Measurements from ENCODE around the gene TBX20.
"Not testable (repeated sequence)": the region's sequence is repeated elsewhere in the genome, so short reads cannot be mapped to it uniquely, and the experiment has no call there.

TBX20 gene

GRCh38 chr7:35248576-35249536 is 5.0 kb downstream of the TBX20 start:
- H3K4me3 Mint-ChIP-seq = no peak overlapping the region
- no peaks in the 10 kb centered on the region for H3K9me3 Mint-ChIP-seq

GRCh38 chr7:35246819-35247218 is 7.1 kb downstream of the TBX20 start:
- H3K4me1 Mint-ChIP-seq = no peaks in the 10 kb centered on the region
- no peak overlapping the region for H3K27ac Mint-ChIP-seq
- no peaks in the 10 kb centered on the region for H3K9me3 Mint-ChIP-seq
- no peak overlapping the region for H3K4me3 Mint-ChIP-seq
- no peaks in the 10 kb centered on the region for H3K36me3 Mint-ChIP-seq (ENCODE audit: low read depth)
- ATAC-seq (no peak), DNase-seq (no peak)
- peaks cover 57% of the 10 kb centered on the region for H3K27me3 Mint-ChIP-seq

More at GRCh38 chr7:35248576-35249536, 5.0 kb downstream of the TBX20 start:
- H3K4me1 Mint-ChIP-seq = no peaks in the 10 kb centered on the region
- H3K27me3 Mint-ChIP-seq = peaks cover 73% of the 10 kb centered on the region
- H3K27ac Mint-ChIP-seq = no peak overlapping the region
- no peaks in the 10 kb centered on the region for H3K36me3 Mint-ChIP-seq (ENCODE audit: low read depth)
- DNase-seq = no peak
- ATAC-seq = no peak

GRCh38 chr7:35241884-35242283 is 12.0 kb downstream of the TBX20 start:
- Mint-ChIP-seq H3K9me3 (no peaks in the 10 kb centered on the region), H3K27ac (no peak overlapping the region), H3K4me1 (no peaks in the 10 kb centered on the region), H3K36me3 (ENCODE audit: low read depth) (no peaks in the 10 kb centered on the region), H3K4me3 (no peak overlapping the region), H3K27me3 (peaks cover 11% of the 10 kb centered on the region)
- ATAC-seq (no peak), DNase-seq (no peak)

GRCh38 chr7:35241436-35241835 is 12.5 kb downstream of the TBX20 start:
- ATAC-seq = no peak
- DNase-seq = no peak
- no peak overlapping the region for H3K27ac Mint-ChIP-seq
- no peaks in the 10 kb centered on the region for H3K4me1 Mint-ChIP-seq
- peaks cover 9% of the 10 kb centered on the region for H3K27me3 Mint-ChIP-seq
- H3K4me3 Mint-ChIP-seq = no peak overlapping the region
- H3K9me3 Mint-ChIP-seq = no peaks in the 10 kb centered on the region
- H3K36me3 Mint-ChIP-seq (ENCODE audit: low read depth) = no peaks in the 10 kb centered on the region

DNA sequence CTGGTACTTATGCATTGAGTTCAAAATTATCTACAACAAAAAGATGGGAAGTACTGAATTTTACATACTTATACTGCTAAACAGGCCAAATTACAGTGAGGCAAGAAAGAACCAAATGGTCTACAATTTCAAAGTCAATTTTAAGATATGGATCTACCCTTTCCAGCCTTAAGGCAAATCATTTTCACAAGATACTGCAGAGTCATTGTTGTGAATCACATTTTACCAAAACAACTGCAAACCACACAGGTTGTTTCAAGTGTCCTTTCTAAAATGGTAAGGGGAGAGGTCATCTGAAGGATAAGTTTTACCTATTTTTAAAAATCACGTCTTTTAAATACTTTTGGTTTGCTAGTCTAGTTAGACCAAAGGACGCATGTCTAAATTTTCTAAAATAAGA is 12.9 kb downstream of the TBX20 start:
- not testable (repeated sequence) for DNase-seq; H3K9me3 Mint-ChIP-seq; H3K36me3 Mint-ChIP-seq (ENCODE audit: low read depth); H3K27ac Mint-ChIP-seq; H3K4me3 Mint-ChIP-seq; H3K4me1 Mint-ChIP-seq; H3K27me3 Mint-ChIP-seq; ATAC-seq

DNA sequence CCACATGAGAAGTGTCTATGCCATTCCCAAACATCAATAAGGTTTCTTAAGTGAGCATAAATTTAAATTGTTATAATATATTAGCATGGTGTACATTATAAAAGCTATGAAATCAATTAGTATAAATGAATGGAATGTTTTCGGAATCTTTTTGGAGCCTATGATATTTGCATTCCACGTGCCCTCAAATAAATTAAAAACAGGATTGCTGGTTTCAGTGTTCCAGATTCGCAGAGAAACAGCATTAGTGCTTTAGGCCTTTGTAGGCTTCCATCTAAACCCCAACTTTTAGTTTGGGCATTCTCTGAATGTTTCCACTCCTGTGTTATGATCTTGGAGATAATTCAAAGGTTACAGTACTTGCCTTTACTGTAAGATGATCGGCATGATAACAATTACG is 15.4 kb downstream of the TBX20 start:
- not testable (repeated sequence) for H3K4me1 Mint-ChIP-seq; H3K36me3 Mint-ChIP-seq (ENCODE audit: low read depth); H3K4me3 Mint-ChIP-seq; H3K27ac Mint-ChIP-seq; H3K9me3 Mint-ChIP-seq; DNase-seq; H3K27me3 Mint-ChIP-seq; ATAC-seq

- no peak for DNase-seq
- Mint-ChIP-seq H3K4me1 (peaks cover 2% of the 10 kb centered on the region), H3K27me3 (peaks cover 10% of the 10 kb centered on the region), H3K36me3 (ENCODE audit: low read depth) (no peaks in the 10 kb centered on the region), H3K27ac (no peak overlapping the region), H3K9me3 (no peaks in the 10 kb centered on the region), H3K4me3 (no peak overlapping the region)
- ATAC-seq = no peak
These were observed 20.9 kb downstream of the TBX20 start for GRCh38 chr7:35232994-35233393.

GRCh38 chr7:35231221-35231620 is 22.7 kb downstream of the TBX20 start:
- H3K27ac Mint-ChIP-seq; H3K4me3 Mint-ChIP-seq; H3K9me3 Mint-ChIP-seq; H3K36me3 Mint-ChIP-seq (ENCODE audit: low read depth); ATAC-seq; DNase-seq; H3K4me1 Mint-ChIP-seq: not testable (repeated sequence)
- H3K27me3 Mint-ChIP-seq = peaks cover 12% of the 10 kb centered on the region

DNA sequence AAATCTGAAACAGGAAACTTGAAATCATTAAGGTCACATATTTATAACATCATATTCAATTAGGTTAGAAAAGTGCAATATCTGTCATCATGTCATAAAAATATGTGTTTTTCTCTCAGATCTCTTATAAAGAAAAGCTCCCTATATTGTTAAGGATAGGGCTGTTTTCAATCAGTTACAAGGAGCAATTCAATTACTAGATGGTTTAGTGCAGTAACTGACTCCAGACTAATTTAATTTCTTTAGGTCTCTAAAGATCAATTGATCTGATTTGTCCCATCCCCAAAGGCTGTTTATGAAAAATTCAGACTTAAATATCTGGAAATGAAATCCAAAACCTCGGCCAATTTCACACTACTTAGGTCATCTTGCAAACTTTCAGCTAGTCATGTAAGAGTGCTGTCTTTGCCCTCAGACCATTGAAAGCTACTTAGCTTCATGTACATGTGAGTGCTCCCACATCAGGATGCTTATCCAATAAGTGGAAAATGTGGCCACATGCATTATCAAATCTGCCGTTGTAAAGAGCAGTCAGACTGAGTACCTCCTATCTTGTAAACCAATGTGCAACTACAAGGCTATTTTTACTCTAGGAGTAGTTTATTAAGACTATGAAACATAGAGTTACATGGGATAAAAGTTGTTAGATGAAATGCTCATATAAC is 24.7 kb downstream of the TBX20 start:
- not testable (repeated sequence) for H3K27ac Mint-ChIP-seq; H3K36me3 Mint-ChIP-seq (ENCODE audit: low read depth); DNase-seq; H3K9me3 Mint-ChIP-seq; H3K4me1 Mint-ChIP-seq; H3K4me3 Mint-ChIP-seq
- H3K27me3 Mint-ChIP-seq = peaks cover 12% of the 10 kb centered on the region
- ATAC-seq = peak; percentile 66

DNA sequence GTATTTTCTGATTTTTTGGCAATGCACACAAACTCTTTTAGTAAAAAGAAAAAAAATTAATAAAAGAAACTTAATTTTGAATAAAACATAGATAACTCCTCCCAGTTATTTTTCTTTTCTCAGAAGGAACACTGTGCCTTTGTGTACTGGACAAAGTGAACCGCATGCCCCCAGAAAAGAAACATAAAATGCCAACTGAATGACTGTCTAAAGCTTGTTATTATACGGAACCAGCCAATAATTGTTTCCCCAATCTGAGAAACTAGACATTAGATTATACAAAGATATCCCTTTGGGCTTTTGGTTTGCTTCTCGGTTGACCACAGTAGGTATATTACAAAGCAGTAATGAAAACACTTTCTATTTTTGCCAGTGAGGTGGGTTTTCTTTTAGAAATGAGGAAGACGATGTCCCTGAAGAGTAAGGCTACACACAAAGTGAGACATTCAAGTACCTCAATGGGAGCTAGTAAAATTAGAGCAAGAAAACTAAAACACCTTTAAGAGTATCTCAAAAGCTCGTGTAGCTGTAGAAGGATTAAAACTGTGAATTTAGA is 25.3 kb downstream of the TBX20 start:
- not testable (repeated sequence) for H3K9me3 Mint-ChIP-seq; H3K36me3 Mint-ChIP-seq (ENCODE audit: low read depth); H3K4me3 Mint-ChIP-seq; DNase-seq; ATAC-seq; H3K27ac Mint-ChIP-seq; H3K4me1 Mint-ChIP-seq
- peaks cover 17% of the 10 kb centered on the region for H3K27me3 Mint-ChIP-seq

GRCh38 chr7:35227438-35227837 is 26.5 kb downstream of the TBX20 start:
- H3K27me3 Mint-ChIP-seq = peaks cover 19% of the 10 kb centered on the region
- not testable (repeated sequence) for H3K4me1 Mint-ChIP-seq; H3K36me3 Mint-ChIP-seq (ENCODE audit: low read depth); DNase-seq; ATAC-seq; H3K27ac Mint-ChIP-seq; H3K4me3 Mint-ChIP-seq; H3K9me3 Mint-ChIP-seq

DNA sequence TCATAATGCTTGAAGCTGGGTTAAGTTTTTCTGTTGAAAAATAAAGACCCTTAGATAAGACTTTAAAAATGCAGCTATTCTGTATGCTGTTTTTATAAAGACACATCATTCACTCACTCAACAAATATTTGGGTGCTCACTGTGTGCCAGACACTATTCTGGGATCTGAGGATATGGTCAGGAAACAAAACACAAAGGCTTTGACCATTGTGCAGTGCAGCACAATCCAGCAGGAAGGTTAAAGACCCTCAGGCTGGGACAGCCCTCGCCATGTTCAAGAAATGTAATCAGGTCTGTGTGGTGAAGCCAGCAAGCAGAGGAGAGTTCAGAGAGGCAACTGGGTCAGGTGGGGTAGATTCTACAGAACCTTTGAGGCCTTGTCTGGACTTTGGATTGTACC is 31.5 kb downstream of the TBX20 start:
- peaks cover 18% of the 10 kb centered on the region for H3K27me3 Mint-ChIP-seq
- H3K9me3 Mint-ChIP-seq; H3K27ac Mint-ChIP-seq; H3K36me3 Mint-ChIP-seq (ENCODE audit: low read depth); ATAC-seq; DNase-seq; H3K4me3 Mint-ChIP-seq; H3K4me1 Mint-ChIP-seq: not testable (repeated sequence)

DNA sequence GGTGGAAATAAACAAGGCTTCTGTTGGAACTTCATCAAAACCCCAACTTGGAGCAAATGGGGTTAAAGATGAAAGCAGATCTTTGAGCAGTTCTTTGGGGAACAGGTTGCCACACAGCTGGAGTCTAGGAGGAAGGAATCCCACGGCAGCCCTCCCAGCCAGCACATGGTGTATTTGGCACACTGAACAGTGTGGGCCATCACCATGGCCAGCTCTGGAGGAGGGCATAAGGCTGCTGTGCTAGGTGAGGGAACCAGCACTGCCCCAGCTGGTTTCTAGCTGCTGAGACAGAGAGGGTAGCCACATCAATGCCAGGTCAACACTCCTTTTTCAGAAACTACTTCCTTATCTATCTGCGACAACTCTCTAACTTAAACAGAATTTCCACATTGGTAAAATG is 33.7 kb downstream of the TBX20 start:
- not testable (repeated sequence) for H3K27ac Mint-ChIP-seq; ATAC-seq; H3K36me3 Mint-ChIP-seq (ENCODE audit: low read depth); DNase-seq; H3K4me3 Mint-ChIP-seq; H3K9me3 Mint-ChIP-seq; H3K4me1 Mint-ChIP-seq
- H3K27me3 Mint-ChIP-seq = peaks cover 20% of the 10 kb centered on the region

DNA sequence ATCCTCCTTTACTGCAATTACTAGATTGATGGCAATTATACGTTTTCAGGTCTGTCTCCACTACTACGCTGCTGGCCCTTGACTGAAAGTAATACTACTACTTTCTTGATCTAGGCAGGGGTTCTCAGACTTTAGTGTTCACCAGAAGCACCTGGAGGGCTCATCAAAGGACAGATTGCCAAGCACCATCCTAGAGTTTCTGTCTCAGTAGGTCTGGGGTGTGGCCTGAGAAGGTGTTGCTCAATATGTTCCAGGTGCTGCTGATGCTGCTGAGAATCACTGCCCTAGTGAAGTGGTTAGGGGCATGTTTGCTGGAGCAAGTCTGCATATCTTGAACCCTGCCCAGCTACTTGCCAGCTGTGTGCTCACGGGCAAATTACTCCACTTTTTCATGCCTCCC is 37.9 kb downstream of the TBX20 start:
- H3K36me3 Mint-ChIP-seq (ENCODE audit: low read depth); H3K4me1 Mint-ChIP-seq; ATAC-seq; H3K27ac Mint-ChIP-seq; DNase-seq; H3K9me3 Mint-ChIP-seq; H3K4me3 Mint-ChIP-seq: not testable (repeated sequence)
- H3K27me3 Mint-ChIP-seq = peaks cover 14% of the 10 kb centered on the region

DNA sequence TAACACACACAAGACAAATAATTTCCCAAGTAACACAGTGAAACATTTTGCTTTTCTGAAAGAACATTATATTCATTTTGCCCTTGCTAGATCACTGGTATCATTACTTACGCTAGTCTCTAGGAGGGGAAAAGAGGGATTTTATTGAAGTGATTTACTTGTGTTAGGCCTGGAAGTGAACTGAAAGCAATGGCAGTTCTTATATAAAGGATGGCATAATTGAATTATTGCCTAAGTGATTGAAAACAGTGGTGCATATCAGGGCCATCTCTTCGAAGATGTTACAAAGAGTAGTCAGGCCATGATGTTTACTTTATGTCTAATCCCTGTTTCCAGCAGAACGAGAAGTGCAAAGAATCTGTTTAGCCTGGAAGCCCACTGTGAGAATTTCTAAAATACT is 38.8 kb downstream of the TBX20 start:
- not testable (repeated sequence) for DNase-seq

More for the DNA sequence above, 38.8 kb downstream of the TBX20 start:
- H3K27ac Mint-ChIP-seq; H3K9me3 Mint-ChIP-seq; H3K36me3 Mint-ChIP-seq (ENCODE audit: low read depth); ATAC-seq; H3K4me1 Mint-ChIP-seq; H3K4me3 Mint-ChIP-seq: not testable (repeated sequence)
- peaks cover 12% of the 10 kb centered on the region for H3K27me3 Mint-ChIP-seq

Measured in activated naive CD8-positive, alpha-beta T cell treated with anti-CD3 and anti-CD28 coated beads, Interleukin-2, amount 50 U/mL, for 24 hours (primary cell).